ENCODE data around the gene CHRDL2. TPM values are rescaled to one million over a fixed set of nuclear protein-coding genes. Genes with fewer than 3 reads are reported as not detected.

Gene CHRDL2
- total RNA-seq, 1 experiment from 2014 or later = 0.39 TPM

- Histone ChIP-seq H3K14ac (ENCODE audit: insufficient read depth, low read length) (no peak overlapping the region), H3T11ph (ENCODE audit: low read length) (no peak overlapping the region), H2AK5ac (ENCODE audit: insufficient read length, low read length) (no peak overlapping the region), H4K20me1 (ENCODE audit: control insufficient read depth, insufficient read depth, insufficient read length) (no peaks in the 10 kb centered on the region), H2AFZ (ENCODE audit: low read length) (no peak overlapping the region), H3K18ac (ENCODE audit: insufficient read length, low read depth, low read length) (no peak overlapping the region), H3K4me2 (ENCODE audit: insufficient read depth, insufficient read length, low read length) (no peak overlapping the region), H3K9me3 (ENCODE audit: control insufficient read depth, low read depth, low read length) (no peaks in the 10 kb centered on the region), H3K56ac (ENCODE audit: insufficient read length, low read depth, low read length) (no peak overlapping the region), H3K4ac (ENCODE audit: low read depth, low read length) (no peak overlapping the region), H3K79me2 (ENCODE audit: insufficient read depth, low read length) (no peaks in the 10 kb centered on the region), H3K79me1 (ENCODE audit: insufficient read depth, low read depth, low read length, poor library complexity, severe bottlenecking) (no peaks in the 10 kb centered on the region), H2BK5ac (ENCODE audit: insufficient read length, low read length) (no peak overlapping the region), H3K9ac (ENCODE audit: extremely low read depth, insufficient read length, low read length) (no peak overlapping the region), H2BK120ac (ENCODE audit: low read depth, low read length, poor library complexity, severe bottlenecking) (no peak overlapping the region), H2BK15ac (ENCODE audit: low read depth, low read length) (no peak overlapping the region), H3K23me2 (ENCODE audit: insufficient read length, low read depth, low read length, poor library complexity, severe bottlenecking) (no peaks in the 10 kb centered on the region), H3K27ac (ENCODE audit: insufficient read length, low read depth, low read length) (no peak overlapping the region), H2BK20ac (ENCODE audit: low read depth, low read length, poor library complexity, severe bottlenecking) (no peak overlapping the region), H3K27me3 (ENCODE audit: insufficient read depth, low read length) (no peaks in the 10 kb centered on the region), H2BK12ac (ENCODE audit: insufficient read length, low read depth, low read length) (no peak overlapping the region), H3K23ac (ENCODE audit: insufficient read length, low read depth, low read length) (no peak overlapping the region), H3K4me1 (ENCODE audit: insufficient read depth, low read length) (no peaks in the 10 kb centered on the region), H4K5ac (ENCODE audit: insufficient read length, low read depth, low read length) (no peak overlapping the region), H4K8ac (replicated peaks; ENCODE audit: insufficient read length, low read depth, low read length) (no peak overlapping the region), H4K91ac (ENCODE audit: insufficient read length, low read depth, low read length) (no peak overlapping the region)
- peaks cover 11 to 19% of the 10 kb centered on the region in 2 experiments for H3K4me1 Mint-ChIP-seq
- no peaks in the 10 kb centered on the region; a peak in 1 of 5 replicates for H3K9me3 Mint-ChIP-seq
- no peak overlapping the region for H3K4me3 Mint-ChIP-seq
- no CpG with 5 or more reads among the region's 1 CpG for WGBS (ENCODE audit: extremely low coverage, insufficient read length, low lambda C conversion rate)
- H3K27me3 Mint-ChIP-seq (ENCODE audit: low read depth) = peaks cover 11% of the 10 kb centered on the region
- no peak overlapping the region for H3K27ac Mint-ChIP-seq
- TF ChIP-seq, protein P1, sequence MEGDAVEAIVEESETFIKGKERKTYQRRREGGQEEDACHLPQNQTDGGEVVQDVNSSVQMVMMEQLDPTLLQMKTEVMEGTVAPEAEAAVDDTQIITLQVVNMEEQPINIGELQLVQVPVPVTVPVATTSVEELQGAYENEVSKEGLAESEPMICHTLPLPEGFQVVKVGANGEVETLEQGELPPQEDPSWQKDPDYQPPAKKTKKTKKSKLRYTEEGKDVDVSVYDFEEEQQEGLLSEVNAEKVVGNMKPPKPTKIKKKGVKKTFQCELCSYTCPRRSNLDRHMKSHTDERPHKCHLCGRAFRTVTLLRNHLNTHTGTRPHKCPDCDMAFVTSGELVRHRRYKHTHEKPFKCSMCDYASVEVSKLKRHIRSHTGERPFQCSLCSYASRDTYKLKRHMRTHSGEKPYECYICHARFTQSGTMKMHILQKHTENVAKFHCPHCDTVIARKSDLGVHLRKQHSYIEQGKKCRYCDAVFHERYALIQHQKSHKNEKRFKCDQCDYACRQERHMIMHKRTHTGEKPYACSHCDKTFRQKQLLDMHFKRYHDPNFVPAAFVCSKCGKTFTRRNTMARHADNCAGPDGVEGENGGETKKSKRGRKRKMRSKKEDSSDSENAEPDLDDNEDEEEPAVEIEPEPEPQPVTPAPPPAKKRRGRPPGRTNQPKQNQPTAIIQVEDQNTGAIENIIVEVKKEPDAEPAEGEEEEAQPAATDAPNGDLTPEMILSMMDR (conservative IDR thresholded peaks at IDR 0.05) = no peak
- H3K36me3 Mint-ChIP-seq (ENCODE audit: insufficient read depth in 1 of 3, low read depth in 3 of 3) = no peaks in the 10 kb centered on the region; a peak in 1 of 7 replicates
- no peak for DNase-seq
Measured at GRCh38 chr11:74684661-74685060, 46.6 kb downstream of the CHRDL2 start.
